MM.1S (cell line): ENCODE measurements around the gene ZNF469.

Experiments
- EZH2 ChIP-seq: fragments of 300-600 bp; sonication (generic); optimal IDR thresholded peaks from 2 replicates; pipeline ENCODE3; 2017; ENCODE audit warnings: low read depth, mild to moderate bottlenecking, antibody characterized with exemption, low read length, mixed read lengths
- EZH2phosphoT487 ChIP-seq: fragments of 300-600 bp; sonication (generic); IDR thresholded peaks from 2 replicates; pipeline ENCODE4 v1.6.1; 2018; ENCODE audit warnings: antibody characterized with exemption, low read length
- TF ChIP-seq, protein P1 (sequence below): fragments of 300-600 bp; sonication (generic); IDR thresholded peaks from 2 replicates; pipeline ENCODE4 v1.5.1; 2016; ENCODE audit warnings: antibody characterized with exemption, low read length, mixed read lengths

DNA sequence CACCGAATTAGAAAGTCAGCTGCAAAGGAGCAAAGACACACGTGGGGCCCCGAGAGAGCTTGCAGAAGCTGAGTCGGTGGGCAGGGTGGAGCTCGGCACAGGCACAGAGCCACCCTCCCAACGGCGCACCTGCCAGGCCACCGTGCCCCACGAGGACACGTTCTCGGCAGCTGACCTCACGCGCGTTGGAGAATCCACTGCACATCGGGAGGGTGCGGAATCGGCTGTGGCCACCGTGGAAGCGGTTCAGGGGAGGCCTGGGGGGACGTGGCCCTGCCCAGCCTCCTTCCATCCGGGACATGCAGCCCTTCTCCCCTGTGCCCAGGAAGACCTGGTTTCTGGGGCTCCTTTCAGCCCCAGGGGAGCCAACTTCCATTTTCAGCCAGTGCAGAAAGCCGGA is 49.4 kb downstream of the ZNF469 start:
- TF ChIP-seq, protein P1, sequence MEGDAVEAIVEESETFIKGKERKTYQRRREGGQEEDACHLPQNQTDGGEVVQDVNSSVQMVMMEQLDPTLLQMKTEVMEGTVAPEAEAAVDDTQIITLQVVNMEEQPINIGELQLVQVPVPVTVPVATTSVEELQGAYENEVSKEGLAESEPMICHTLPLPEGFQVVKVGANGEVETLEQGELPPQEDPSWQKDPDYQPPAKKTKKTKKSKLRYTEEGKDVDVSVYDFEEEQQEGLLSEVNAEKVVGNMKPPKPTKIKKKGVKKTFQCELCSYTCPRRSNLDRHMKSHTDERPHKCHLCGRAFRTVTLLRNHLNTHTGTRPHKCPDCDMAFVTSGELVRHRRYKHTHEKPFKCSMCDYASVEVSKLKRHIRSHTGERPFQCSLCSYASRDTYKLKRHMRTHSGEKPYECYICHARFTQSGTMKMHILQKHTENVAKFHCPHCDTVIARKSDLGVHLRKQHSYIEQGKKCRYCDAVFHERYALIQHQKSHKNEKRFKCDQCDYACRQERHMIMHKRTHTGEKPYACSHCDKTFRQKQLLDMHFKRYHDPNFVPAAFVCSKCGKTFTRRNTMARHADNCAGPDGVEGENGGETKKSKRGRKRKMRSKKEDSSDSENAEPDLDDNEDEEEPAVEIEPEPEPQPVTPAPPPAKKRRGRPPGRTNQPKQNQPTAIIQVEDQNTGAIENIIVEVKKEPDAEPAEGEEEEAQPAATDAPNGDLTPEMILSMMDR = no peak
- TF ChIP-seq EZH2 (no peak), EZH2phosphoT487 (no peak)
